Smooth muscle cell (in vitro differentiated cells): ENCODE measurements around the gene CCN5. TPM values are rescaled to one million over a fixed set of nuclear protein-coding genes. Genes with fewer than 3 reads are reported as not detected.
"Not testable (repeated sequence)": the region's sequence is repeated elsewhere in the genome, so short reads cannot be mapped to it uniquely, and the experiment has no call there.

Experiments used
- DNase-seq: peaks from one replicate; lab custom pipeline; 2025; ENCODE audit not compliant: unreplicated experiment; lab: John Stamatoyannopoulos, UW
- H2AFZ ChIP-seq: fragments of 200-600 bp; sonication (generic); 2 replicates; pipeline ENCODE4 v1.6.0; 2016; ENCODE audit warnings: antibody characterized with exemption, low read depth, mild to moderate bottlenecking
- H3F3A ChIP-seq: fragments of 200-600 bp; sonication (generic); 2 replicates; pipeline ENCODE4 v1.6.0; 2017; ENCODE audit warnings: antibody characterized with exemption, low read depth
- H3K27ac ChIP-seq: fragments of 200-600 bp; sonication (generic); 2 replicates; pipeline ENCODE4 v1.5.1; 2016; ENCODE audit warnings: low read depth, mild to moderate bottlenecking
- H3K27me3 ChIP-seq: fragments of 200-600 bp; sonication (generic); 2 replicates; pipeline ENCODE4 v1.6.1; 2016; ENCODE audit warnings: low read depth, mild to moderate bottlenecking
- H3K36me3 ChIP-seq: fragments of 200-600 bp; sonication (generic); 2 replicates; pipeline ENCODE4 v1.5.1; 2016; ENCODE audit warnings: low read depth
- H3K4me1 ChIP-seq: fragments of 200-600 bp; sonication (generic); 2 replicates; pipeline ENCODE4 v1.5.1; 2016; ENCODE audit warnings: low read depth
- H3K4me2 ChIP-seq: fragments of 200-600 bp; sonication (generic); 2 replicates; pipeline ENCODE4 v1.6.0; 2016; ENCODE audit warnings: mild to moderate bottlenecking
- H3K4me3 ChIP-seq: fragments of 200-600 bp; sonication (generic); 2 replicates; pipeline ENCODE4 v1.5.1; 2016; ENCODE audit warnings: mild to moderate bottlenecking
- H3K79me2 ChIP-seq: fragments of 200-600 bp; sonication (generic); 2 replicates; pipeline ENCODE4 v1.6.0; 2016; ENCODE audit warnings: low read depth, mild to moderate bottlenecking
- H3K9ac ChIP-seq: fragments of 200-600 bp; sonication (generic); 2 replicates; pipeline ENCODE4 v1.6.0; 2016; ENCODE audit warnings: low read depth
- H3K9me3 ChIP-seq: fragments of 200-600 bp; sonication (generic); replicated peaks from 2 replicates; pipeline ENCODE4 v1.5.1; 2016; ENCODE audit warnings: low read depth
- H4K20me1 ChIP-seq: fragments of 200-600 bp; sonication (generic); 2 replicates; pipeline ENCODE4 v1.6.0; 2016; ENCODE audit warnings: low read depth
- CTCF ChIP-seq: fragments of 200-600 bp; sonication (generic); IDR thresholded peaks from 2 replicates; pipeline ENCODE4 v1.5.1; 2017; ENCODE audit warnings: borderline replicate concordance, mild to moderate bottlenecking, antibody characterized with exemption; ENCODE audit not compliant: insufficient read depth, poor library complexity, severe bottlenecking
- WGBS: methylation state at CpG from one replicate; pipeline ENCODE4 v1.1.7; 2016; ENCODE audit warnings: low lambda C conversion rate; 5-methylcytosine and 5-hydroxymethylcytosine counted together
- polyA plus RNA-seq: library from polyadenylated mRNA; unstranded; fragments of >200 nt; fragmentation: Nextera tagmentation; extraction: Ambion mirVana; gene quantifications from 2 replicates; pipeline ENCODE4 v1.2.1, GENCODE V29; 2016
- total RNA-seq: library from RNA; depleted of rRNA; stranded (reverse); fragments of >200 nt; gene quantifications from 2 replicates; pipeline ENCODE4 v1.2.3, GENCODE V29; 2014

CCN5 gene
- total and polyA plus RNA-seq, 2 experiments from 2014 or later = not detected

GRCh38 chr20:44694159-44694558 lies 21.0 kb upstream of the CCN5 start:
- H3K4me1 ChIP-seq = peaks cover 7% of the 10 kb centered on the region
- H3K36me3 ChIP-seq = no peaks in the 10 kb centered on the region
- H3K27ac ChIP-seq = no peak overlapping the region
- WGBS = 95% methylated on average over 4 of the region's 4 CpGs
- H2AFZ ChIP-seq = no peak overlapping the region
- H3K9ac ChIP-seq = no peak overlapping the region
- H3K4me3 ChIP-seq = no peak overlapping the region
- no peaks in the 10 kb centered on the region for H3K9me3 ChIP-seq
- no peak for DNase-seq
- H3K79me2 ChIP-seq = no peaks in the 10 kb centered on the region
- peaks cover 26% of the 10 kb centered on the region for H3F3A ChIP-seq
- no peak overlapping the region for H3K4me2 ChIP-seq
- H4K20me1 ChIP-seq = no peaks in the 10 kb centered on the region
- H3K27me3 ChIP-seq = no peaks in the 10 kb centered on the region
- no peak for TF ChIP-seq CTCF

- Histone ChIP-seq H3K9ac (no peak overlapping the region), H3K4me2 (no peak overlapping the region)
Observed at GRCh38 chr20:44695295-44695673, 19.9 kb upstream of the CCN5 start.

GRCh38 chr20:44695674-44696300 lies 19.4 kb upstream of the CCN5 start:
- no peak overlapping the region for H3K4me3 ChIP-seq
- peaks cover 7% of the 10 kb centered on the region for H3K4me1 ChIP-seq
- H3F3A ChIP-seq = peaks cover 26% of the 10 kb centered on the region
- no peaks in the 10 kb centered on the region for H3K79me2 ChIP-seq
- no peak overlapping the region for H3K9ac ChIP-seq
- H4K20me1 ChIP-seq = no peaks in the 10 kb centered on the region
- H3K9me3 ChIP-seq = no peaks in the 10 kb centered on the region
- no peaks in the 10 kb centered on the region for H3K27me3 ChIP-seq
- no peak overlapping the region for H3K27ac ChIP-seq
- no peak for DNase-seq
- TF ChIP-seq CTCF = no peak
- H2AFZ ChIP-seq = no peak overlapping the region
- no peaks in the 10 kb centered on the region for H3K36me3 ChIP-seq
- H3K4me2 ChIP-seq = no peak overlapping the region

More at GRCh38 chr20:44695295-44695673, 19.9 kb upstream of the CCN5 start:
- Histone ChIP-seq H3K27ac (no peak overlapping the region), H2AFZ (no peak overlapping the region), H3K9me3 (no peaks in the 10 kb centered on the region), H3K4me3 (no peak overlapping the region), H3K36me3 (no peaks in the 10 kb centered on the region), H3F3A (peaks cover 26% of the 10 kb centered on the region), H3K27me3 (no peaks in the 10 kb centered on the region), H3K79me2 (no peaks in the 10 kb centered on the region), H4K20me1 (no peaks in the 10 kb centered on the region), H3K4me1 (peaks cover 7% of the 10 kb centered on the region)
- TF ChIP-seq CTCF = no peak
- no peak for DNase-seq
- WGBS = 49% methylated on average over 2 of the region's 2 CpGs

GRCh38 chr20:44696315-44696714 lies 18.9 kb upstream of the CCN5 start:
- no peaks in the 10 kb centered on the region for H3K36me3 ChIP-seq
- H4K20me1 ChIP-seq = no peaks in the 10 kb centered on the region
- H3K4me2 ChIP-seq = no peak overlapping the region
- no peaks in the 10 kb centered on the region for H3K27me3 ChIP-seq
- WGBS = 89% methylated on average over 3 of the region's 3 CpGs
- H2AFZ ChIP-seq = no peak overlapping the region
- H3F3A ChIP-seq = peaks cover 26% of the 10 kb centered on the region
- H3K79me2 ChIP-seq = no peaks in the 10 kb centered on the region
- no peak for DNase-seq
- H3K9ac ChIP-seq = no peak overlapping the region
- H3K27ac ChIP-seq = no peak overlapping the region
- no peak overlapping the region for H3K4me3 ChIP-seq
- no peaks in the 10 kb centered on the region for H3K9me3 ChIP-seq
- no peak for TF ChIP-seq CTCF
- H3K4me1 ChIP-seq = peaks cover 8% of the 10 kb centered on the region

GRCh38 chr20:44697041-44697440 lies 18.1 kb upstream of the CCN5 start:
- H4K20me1 ChIP-seq, H3K27me3 ChIP-seq, H3K27ac ChIP-seq, H3K79me2 ChIP-seq, H3K9me3 ChIP-seq, H3K9ac ChIP-seq, H3K4me2 ChIP-seq, DNase-seq, H3K4me3 ChIP-seq, H3K36me3 ChIP-seq, H2AFZ ChIP-seq: not testable (repeated sequence)
- peaks cover 14% of the 10 kb centered on the region for H3K4me1 ChIP-seq
- WGBS = 98% methylated on average over 5 of the region's 5 CpGs
- H3F3A ChIP-seq = peaks cover 26% of the 10 kb centered on the region
